GM19372 (cell line): ENCODE data around the gene PRR35.

Experiments
- ATAC-seq: cut with Tn5 transposase; IDR thresholded peaks from one replicate; pipeline ENCODE4 v1.9.1; 2021; ENCODE audit warnings: mild to moderate bottlenecking, low read depth, moderate library complexity; ENCODE audit not compliant: unreplicated experiment

The PRR35 gene

GRCh38 chr16:527015-527903 is 32.9 kb upstream of the PRR35 start, which contains the start of gene CAPN15:
CAPN15 (plus strand) TSS chr16:527712; CDS start chr16:546839, 19,127 bp downstream.
- ATAC-seq: peak; percentile 66

GRCh38 chr16:528111-529011 is 31.8 kb upstream of the PRR35 start:
- peak; percentile 10 for ATAC-seq

- ATAC-seq: no peak
Measured at GRCh38 chr16:529012-529575, 31.1 kb upstream of the PRR35 start.

- ATAC-seq: no peak
Measured at GRCh38 chr16:530111-530817, 29.9 kb upstream of the PRR35 start.

- ATAC-seq: no peak
Measured at GRCh38 chr16:531494-532125, 28.6 kb upstream of the PRR35 start.

- no peak for ATAC-seq
Measured at GRCh38 chr16:533391-534123, 26.6 kb upstream of the PRR35 start.

- no peak for ATAC-seq
Measured at GRCh38 chr16:534135-534534, 26.1 kb upstream of the PRR35 start.

GRCh38 chr16:534856-535445 is 25.2 kb upstream of the PRR35 start:
- no peak for ATAC-seq

GRCh38 chr16:535446-536405 is 24.5 kb upstream of the PRR35 start:
- no peak for ATAC-seq

- ATAC-seq: no peak
Measured at GRCh38 chr16:536746-537145, 23.4 kb upstream of the PRR35 start.

GRCh38 chr16:537415-538335 is 22.5 kb upstream of the PRR35 start:
- no peak for ATAC-seq

GRCh38 chr16:539901-540530 is 20.2 kb upstream of the PRR35 start:
- no peak for ATAC-seq

GRCh38 chr16:540645-541340 is 19.4 kb upstream of the PRR35 start:
- ATAC-seq: no peak

GRCh38 chr16:543301-544164 is 16.7 kb upstream of the PRR35 start:
- ATAC-seq: no peak

GRCh38 chr16:544517-544916 is 15.7 kb upstream of the PRR35 start:
- ATAC-seq: no peak
